Measurements from ENCODE around the gene RNF227. TPM values are rescaled to one million over a fixed set of nuclear protein-coding genes. Genes with fewer than 3 reads are reported as not detected.

Gene RNF227
- total and polyA plus RNA-seq, 2 donors from 2014 or later = 2.5 TPM

DNA sequence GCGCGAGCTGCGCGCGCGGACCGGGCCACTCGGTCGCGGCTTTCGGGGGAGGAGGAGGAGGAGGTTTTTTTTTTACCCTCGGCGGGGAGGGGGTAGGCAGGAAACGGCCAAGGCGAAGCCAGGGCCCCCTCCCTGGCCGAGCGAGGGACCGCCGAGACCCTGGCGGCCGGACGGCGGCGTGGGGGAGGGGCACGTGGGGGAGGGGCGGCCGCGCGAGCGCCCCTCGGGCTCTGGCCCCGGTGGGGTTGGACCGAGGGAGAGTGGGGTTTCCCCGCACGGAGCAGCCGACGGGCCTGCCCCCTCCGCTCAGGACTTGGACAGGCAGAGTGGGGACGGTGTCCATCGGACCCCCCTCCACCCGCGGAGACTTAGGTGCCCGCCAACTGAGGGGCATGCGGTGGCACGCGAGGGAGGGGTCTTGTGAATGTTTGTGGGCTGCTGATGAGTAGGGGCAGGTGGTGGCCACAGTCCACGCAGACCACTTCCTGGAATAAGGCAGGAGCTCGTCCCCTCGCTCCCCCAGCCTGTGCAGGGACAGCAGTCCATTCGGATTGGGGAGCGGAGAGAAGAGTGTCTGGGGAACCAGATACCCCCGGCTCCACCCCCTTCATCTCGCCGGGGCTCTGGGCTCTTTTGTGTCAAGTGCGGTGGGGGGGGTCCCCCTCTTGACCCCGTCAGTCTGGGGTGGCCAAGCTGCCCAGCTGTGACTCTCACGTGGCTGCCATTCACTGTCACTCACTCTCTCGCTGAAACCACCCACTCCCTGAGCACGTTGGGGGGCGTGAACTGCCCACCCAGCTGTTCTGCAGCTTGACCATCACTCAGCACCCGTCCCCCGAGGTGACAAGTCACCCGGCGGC lies 30.5 kb downstream of the RNF227 start:
- H3K36me3 ChIP-seq (ENCODE audit: control insufficient read depth in 2 of 3, insufficient read depth in 3 of 3, low read length in 3 of 3) = peaks cover 2 to 9% (median 3%) of the 10 kb centered on the region in 3 donors
- intact Hi-C loops (cut with DNase I) = no loop called here
- DNase-seq (peak; percentile 86 to 93 (median 88)), FAIRE-seq (no peak)
- H3K4me1 ChIP-seq (ENCODE audit: control insufficient read depth in 2 of 3, insufficient read depth in 2 of 3, low read depth in 1 of 3, low read length in 3 of 3) = peaks cover 18 to 33% (median 21%) of the 10 kb centered on the region in 3 donors
- no peaks in the 10 kb centered on the region for H3K27me3 ChIP-seq (ENCODE audit: control insufficient read depth, insufficient read depth, low read length)
- H3K9me3 ChIP-seq (ENCODE audit: control insufficient read depth in 2 of 3, insufficient read depth in 1 of 3, low read length in 3 of 3) = no peaks in the 10 kb centered on the region
- H3K27ac ChIP-seq (ENCODE audit: low read depth in 2 of 2, low read length in 2 of 2) = peak overlapping the region; percentile 95 to 97
- TF ChIP-seq, protein P1, sequence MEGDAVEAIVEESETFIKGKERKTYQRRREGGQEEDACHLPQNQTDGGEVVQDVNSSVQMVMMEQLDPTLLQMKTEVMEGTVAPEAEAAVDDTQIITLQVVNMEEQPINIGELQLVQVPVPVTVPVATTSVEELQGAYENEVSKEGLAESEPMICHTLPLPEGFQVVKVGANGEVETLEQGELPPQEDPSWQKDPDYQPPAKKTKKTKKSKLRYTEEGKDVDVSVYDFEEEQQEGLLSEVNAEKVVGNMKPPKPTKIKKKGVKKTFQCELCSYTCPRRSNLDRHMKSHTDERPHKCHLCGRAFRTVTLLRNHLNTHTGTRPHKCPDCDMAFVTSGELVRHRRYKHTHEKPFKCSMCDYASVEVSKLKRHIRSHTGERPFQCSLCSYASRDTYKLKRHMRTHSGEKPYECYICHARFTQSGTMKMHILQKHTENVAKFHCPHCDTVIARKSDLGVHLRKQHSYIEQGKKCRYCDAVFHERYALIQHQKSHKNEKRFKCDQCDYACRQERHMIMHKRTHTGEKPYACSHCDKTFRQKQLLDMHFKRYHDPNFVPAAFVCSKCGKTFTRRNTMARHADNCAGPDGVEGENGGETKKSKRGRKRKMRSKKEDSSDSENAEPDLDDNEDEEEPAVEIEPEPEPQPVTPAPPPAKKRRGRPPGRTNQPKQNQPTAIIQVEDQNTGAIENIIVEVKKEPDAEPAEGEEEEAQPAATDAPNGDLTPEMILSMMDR (IDR thresholded peaks at IDR 0.05; ENCODE audit: borderline replicate concordance, extremely low read depth, insufficient read depth) = no peak
- peak overlapping the region; percentile 75 to 84 (median 83) for H3K4me3 ChIP-seq (ENCODE audit: low read length in 3 of 3)
- peak overlapping the region; percentile 52 to 81 (median 52) for H3K9ac ChIP-seq (ENCODE audit: low read length in 3 of 3)

- TF ChIP-seq, protein P1 (IDR thresholded peaks at IDR 0.05; ENCODE audit: borderline replicate concordance, extremely low read depth, insufficient read depth) = no peak
Observed at GRCh38 chr17:7884581-7885366, 31.3 kb downstream of the RNF227 start.

DNA sequence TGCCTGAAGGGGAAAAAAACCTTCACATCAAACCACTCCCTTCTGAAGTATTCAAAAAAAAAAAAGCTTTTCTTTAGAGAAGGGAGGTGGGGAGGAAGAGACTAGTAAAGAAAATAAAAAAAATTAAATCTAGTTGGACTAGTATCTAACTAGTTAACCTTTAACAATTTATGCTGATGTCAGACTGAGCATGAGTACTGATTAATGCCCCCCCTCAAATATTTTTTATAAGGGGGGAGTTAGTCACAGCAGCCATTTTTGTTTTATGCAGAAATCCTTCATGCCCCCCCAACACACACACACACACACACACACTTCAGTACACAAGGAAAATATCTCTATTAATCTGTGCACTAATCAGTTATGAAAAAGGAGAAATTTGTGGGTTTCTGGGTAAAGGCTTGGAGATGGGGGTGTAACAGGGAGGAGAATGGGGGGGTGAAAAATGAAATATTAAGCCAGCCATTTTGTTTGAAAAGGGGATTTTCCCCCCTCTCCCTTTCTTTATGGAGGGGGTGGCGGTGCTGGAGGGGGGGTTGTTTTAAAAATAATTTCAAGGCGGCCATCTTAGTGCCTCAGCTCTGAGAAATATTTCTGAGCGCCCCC lies 32.2 kb downstream of the RNF227 start:
- no peaks in the 10 kb centered on the region for H3K27me3 ChIP-seq (ENCODE audit: control insufficient read depth, insufficient read depth, low read length)
- peak overlapping the region in 2 of 3 donors; percentile 35 to 64 for H3K9ac ChIP-seq (ENCODE audit: low read length in 3 of 3)
- H3K4me1 ChIP-seq (ENCODE audit: control insufficient read depth in 2 of 3, insufficient read depth in 2 of 3, low read depth in 1 of 3, low read length in 3 of 3) = peaks cover 11 to 23% (median 11%) of the 10 kb centered on the region in 3 donors
- H3K27ac ChIP-seq (ENCODE audit: low read depth in 2 of 2, low read length in 2 of 2) = peak overlapping the region; percentile 34 to 54
- H3K4me3 ChIP-seq (ENCODE audit: low read length in 3 of 3) = peak overlapping the region in 2 of 3 donors; percentile 38 to 58
- H3K36me3 ChIP-seq (ENCODE audit: control insufficient read depth in 2 of 3, insufficient read depth in 3 of 3, low read length in 3 of 3) = peaks cover 0 to 9% (median 2%) of the 10 kb centered on the region in 3 donors
- no peak for FAIRE-seq
- DNase-seq = peak in 4 of 5 donors; percentile 39 to 74 (median 62)
- no peaks in the 10 kb centered on the region for H3K9me3 ChIP-seq (ENCODE audit: control insufficient read depth in 2 of 3, insufficient read depth in 1 of 3, low read length in 3 of 3)
- intact Hi-C loops (cut with DNase I) = no loop called here
- TF ChIP-seq, protein P1 (IDR thresholded peaks at IDR 0.05; ENCODE audit: borderline replicate concordance, extremely low read depth, insufficient read depth) = no peak

More at GRCh38 chr17:7884581-7885366, 31.3 kb downstream of the RNF227 start:
- peaks cover 0 to 9% (median 0%) of the 10 kb centered on the region in 3 donors for H3K36me3 ChIP-seq (ENCODE audit: control insufficient read depth in 2 of 3, insufficient read depth in 3 of 3, low read length in 3 of 3)
- peak overlapping the region in 2 of 3 donors; percentile 80 to 83 for H3K4me3 ChIP-seq (ENCODE audit: low read length in 3 of 3)
- H3K4me1 ChIP-seq (ENCODE audit: control insufficient read depth in 2 of 3, insufficient read depth in 2 of 3, low read depth in 1 of 3, low read length in 3 of 3) = peaks cover 16 to 32% (median 19%) of the 10 kb centered on the region in 3 donors
- intact Hi-C loops (cut with DNase I) = no loop called here
- FAIRE-seq = no peak
- peak; percentile 6 to 82 (median 36) for DNase-seq
- H3K9me3 ChIP-seq (ENCODE audit: control insufficient read depth in 2 of 3, insufficient read depth in 1 of 3, low read length in 3 of 3) = no peaks in the 10 kb centered on the region
- peak overlapping the region; percentile 95 to 97 for H3K27ac ChIP-seq (ENCODE audit: low read depth in 2 of 2, low read length in 2 of 2)
- H3K27me3 ChIP-seq (ENCODE audit: control insufficient read depth, insufficient read depth, low read length) = no peaks in the 10 kb centered on the region
- peak overlapping the region in 1 of 3 donors; percentile 47 for H3K9ac ChIP-seq (ENCODE audit: low read length in 3 of 3)

Data from kidney (tissue), 14 donors.